Activated gamma-delta T cell (primary cell): ENCODE measurements around the gene SMIM5.
"Not testable (repeated sequence)": the region's sequence is repeated elsewhere in the genome, so short reads cannot be mapped to it uniquely, and the experiment has no call there.

Experiments used
- DNase-seq: peaks from one replicate; lab custom pipeline; 2025; lab: John Stamatoyannopoulos, UW
- total RNA-seq, 2 donors: gene quantifications; one replicate each; lab custom pipeline; 2026; lab: John Stamatoyannopoulos, UW

The SMIM5 gene
- total RNA-seq = 0.61 to 1.6 reads per million in 2 donors

GRCh38 chr17:75632863-75633485 lies at the start of gene SMIM5:
TSS of gene SMIM5 (plus strand) at chr17:75633434. CDS start at chr17:75640202, 6,768 bp downstream.
- peak; percentile 63 for DNase-seq

- DNase-seq = no peak
Observed at GRCh38 chr17:75584849-75585175, 48.4 kb upstream of the SMIM5 start.

- DNase-seq = peak; percentile 49
Observed at GRCh38 chr17:75587675-75588595, 45.3 kb upstream of the SMIM5 start, which contains the start of gene MYO15B. TSS of gene MYO15B (plus strand) at chr17:75587800. CDS start at chr17:75588058, 258 bp downstream.

GRCh38 chr17:75588596-75589011 lies 44.6 kb upstream of the SMIM5 start:
- DNase-seq = no peak

GRCh38 chr17:75589012-75589918 lies 44.0 kb upstream of the SMIM5 start:
- peak; percentile 88 for DNase-seq

GRCh38 chr17:75589919-75590303 lies 43.3 kb upstream of the SMIM5 start:
- no peak for DNase-seq

GRCh38 chr17:75590314-75590761 lies 42.9 kb upstream of the SMIM5 start:
- DNase-seq = no peak

GRCh38 chr17:75590849-75591721 lies 42.1 kb upstream of the SMIM5 start:
- no peak for DNase-seq

- DNase-seq = no peak
Observed at GRCh38 chr17:75591722-75592302, 41.4 kb upstream of the SMIM5 start.

- no peak for DNase-seq
Observed at GRCh38 chr17:75592348-75593020, 40.8 kb upstream of the SMIM5 start.

- not testable (repeated sequence) for DNase-seq
Observed at GRCh38 chr17:75593430-75593829, 39.8 kb upstream of the SMIM5 start.

- DNase-seq = no peak
Observed at GRCh38 chr17:75594499-75595283, 38.5 kb upstream of the SMIM5 start.

GRCh38 chr17:75595284-75595919 lies 37.8 kb upstream of the SMIM5 start:
- no peak for DNase-seq

GRCh38 chr17:75595920-75596313 lies 37.3 kb upstream of the SMIM5 start:
- no peak for DNase-seq

GRCh38 chr17:75596320-75597087 lies 36.7 kb upstream of the SMIM5 start:
- no peak for DNase-seq

- DNase-seq = no peak
Observed at GRCh38 chr17:75601057-75601987, 31.9 kb upstream of the SMIM5 start.

GRCh38 chr17:75602644-75603043 lies 30.6 kb upstream of the SMIM5 start:
- DNase-seq = no peak
